ENCODE data around the gene SCMH1.

GRCh38 chr1:41144285-41144684 is 97.8 kb downstream of the SCMH1 start:
- TF ChIP-seq EZH2 (IDR thresholded peaks at IDR 0.05; ENCODE audit: borderline replicate concordance, low read depth, low read length, severe bottlenecking): no peak
- TF ChIP-seq, protein P1, sequence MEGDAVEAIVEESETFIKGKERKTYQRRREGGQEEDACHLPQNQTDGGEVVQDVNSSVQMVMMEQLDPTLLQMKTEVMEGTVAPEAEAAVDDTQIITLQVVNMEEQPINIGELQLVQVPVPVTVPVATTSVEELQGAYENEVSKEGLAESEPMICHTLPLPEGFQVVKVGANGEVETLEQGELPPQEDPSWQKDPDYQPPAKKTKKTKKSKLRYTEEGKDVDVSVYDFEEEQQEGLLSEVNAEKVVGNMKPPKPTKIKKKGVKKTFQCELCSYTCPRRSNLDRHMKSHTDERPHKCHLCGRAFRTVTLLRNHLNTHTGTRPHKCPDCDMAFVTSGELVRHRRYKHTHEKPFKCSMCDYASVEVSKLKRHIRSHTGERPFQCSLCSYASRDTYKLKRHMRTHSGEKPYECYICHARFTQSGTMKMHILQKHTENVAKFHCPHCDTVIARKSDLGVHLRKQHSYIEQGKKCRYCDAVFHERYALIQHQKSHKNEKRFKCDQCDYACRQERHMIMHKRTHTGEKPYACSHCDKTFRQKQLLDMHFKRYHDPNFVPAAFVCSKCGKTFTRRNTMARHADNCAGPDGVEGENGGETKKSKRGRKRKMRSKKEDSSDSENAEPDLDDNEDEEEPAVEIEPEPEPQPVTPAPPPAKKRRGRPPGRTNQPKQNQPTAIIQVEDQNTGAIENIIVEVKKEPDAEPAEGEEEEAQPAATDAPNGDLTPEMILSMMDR (IDR thresholded peaks at IDR 0.05; ENCODE audit: extremely low read depth in 1 of 2, insufficient read depth in 1 of 2, low read depth in 1 of 2, low read length in 2 of 2): no peak
- TF ChIP-seq POLR2A (IDR thresholded peaks at IDR 0.05; ENCODE audit: low read depth, low read length): no peak
- no peak for TF ChIP-seq POLR2AphosphoS5 (IDR thresholded peaks at IDR 0.05; ENCODE audit: insufficient read depth, low read depth, low read length)

Data from endothelial cell of umbilical vein (primary cell).